Osteocyte (in vitro differentiated cells): ENCODE measurements around the gene TLR6. TPM values are rescaled to one million over a fixed set of nuclear protein-coding genes. Genes with fewer than 3 reads are reported as not detected.

Experiments used
- DNase-seq: peaks from one replicate; pipeline ENCODE4 v3.0.0; 2021; ENCODE audit warnings: mixed read lengths; ENCODE audit not compliant: unreplicated experiment; ENCODE audit errors: extremely low spot score
- H3K27ac Mint-ChIP-seq: one replicate; pipeline ENCODE4 v1.8.0; 2021; ENCODE audit warnings: mild to moderate bottlenecking, mixed read lengths; ENCODE audit not compliant: unreplicated experiment
- H3K27me3 Mint-ChIP-seq: one replicate; pipeline ENCODE4 v1.8.0; 2021; ENCODE audit warnings: mixed read lengths; ENCODE audit not compliant: unreplicated experiment
- H3K36me3 Mint-ChIP-seq: one replicate; pipeline ENCODE4 v1.8.0; 2021; ENCODE audit warnings: mixed read lengths; ENCODE audit not compliant: unreplicated experiment
- H3K4me1 Mint-ChIP-seq: one replicate; pipeline ENCODE4 v1.8.0; 2021; ENCODE audit warnings: mixed read lengths; ENCODE audit not compliant: unreplicated experiment
- H3K4me3 Mint-ChIP-seq: one replicate; pipeline ENCODE4 v1.8.0; 2021; ENCODE audit warnings: mild to moderate bottlenecking, moderate library complexity, mixed read lengths; ENCODE audit not compliant: unreplicated experiment
- H3K9me3 Mint-ChIP-seq: one replicate; pipeline ENCODE4 v1.8.0; 2021; ENCODE audit warnings: mixed read lengths; ENCODE audit not compliant: unreplicated experiment
- total RNA-seq: library from RNA; stranded (reverse); gene quantifications from 2 replicates; pipeline ENCODE4 v1.2.1, GENCODE V29; 2021
- TF ChIP-seq, protein P1 (sequence below): fragments of 200-600 bp; sonication (generic); IDR thresholded peaks from 2 replicates; pipeline ENCODE4 v1.5.0; 2021; ENCODE audit warnings: antibody characterized with exemption, mild to moderate bottlenecking, moderate library complexity

TLR6 gene
- total RNA-seq, 1 donor from 2014 or later = 2.5 TPM

DNA sequence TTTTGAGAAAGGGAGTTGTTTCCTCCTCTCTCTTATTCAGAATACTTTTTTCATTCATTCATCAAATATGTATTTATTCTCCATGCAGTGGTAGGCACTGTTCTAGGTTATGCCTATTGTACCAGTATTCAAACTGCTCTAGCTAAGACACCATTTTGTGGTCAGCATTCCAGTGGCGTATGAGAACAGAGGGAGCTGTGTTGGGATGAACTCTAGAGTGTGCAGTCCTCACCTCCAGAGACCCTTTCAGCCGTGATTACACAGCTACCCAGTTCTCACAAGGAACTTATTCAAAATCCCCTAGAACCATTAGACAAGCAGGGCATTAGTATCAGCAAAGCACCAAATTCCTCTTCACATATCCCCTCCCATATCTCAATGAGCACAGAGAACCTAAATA, 56.3 kb downstream of the TLR6 start:
- Mint-ChIP-seq H3K4me1 (peaks cover 14% of the 10 kb centered on the region), H3K27me3 (no peaks in the 10 kb centered on the region), H3K9me3 (no peaks in the 10 kb centered on the region), H3K4me3 (no peak overlapping the region), H3K27ac (no peak overlapping the region), H3K36me3 (no peaks in the 10 kb centered on the region)
- TF ChIP-seq, protein P1, sequence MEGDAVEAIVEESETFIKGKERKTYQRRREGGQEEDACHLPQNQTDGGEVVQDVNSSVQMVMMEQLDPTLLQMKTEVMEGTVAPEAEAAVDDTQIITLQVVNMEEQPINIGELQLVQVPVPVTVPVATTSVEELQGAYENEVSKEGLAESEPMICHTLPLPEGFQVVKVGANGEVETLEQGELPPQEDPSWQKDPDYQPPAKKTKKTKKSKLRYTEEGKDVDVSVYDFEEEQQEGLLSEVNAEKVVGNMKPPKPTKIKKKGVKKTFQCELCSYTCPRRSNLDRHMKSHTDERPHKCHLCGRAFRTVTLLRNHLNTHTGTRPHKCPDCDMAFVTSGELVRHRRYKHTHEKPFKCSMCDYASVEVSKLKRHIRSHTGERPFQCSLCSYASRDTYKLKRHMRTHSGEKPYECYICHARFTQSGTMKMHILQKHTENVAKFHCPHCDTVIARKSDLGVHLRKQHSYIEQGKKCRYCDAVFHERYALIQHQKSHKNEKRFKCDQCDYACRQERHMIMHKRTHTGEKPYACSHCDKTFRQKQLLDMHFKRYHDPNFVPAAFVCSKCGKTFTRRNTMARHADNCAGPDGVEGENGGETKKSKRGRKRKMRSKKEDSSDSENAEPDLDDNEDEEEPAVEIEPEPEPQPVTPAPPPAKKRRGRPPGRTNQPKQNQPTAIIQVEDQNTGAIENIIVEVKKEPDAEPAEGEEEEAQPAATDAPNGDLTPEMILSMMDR = no peak
- no peak for DNase-seq

DNA sequence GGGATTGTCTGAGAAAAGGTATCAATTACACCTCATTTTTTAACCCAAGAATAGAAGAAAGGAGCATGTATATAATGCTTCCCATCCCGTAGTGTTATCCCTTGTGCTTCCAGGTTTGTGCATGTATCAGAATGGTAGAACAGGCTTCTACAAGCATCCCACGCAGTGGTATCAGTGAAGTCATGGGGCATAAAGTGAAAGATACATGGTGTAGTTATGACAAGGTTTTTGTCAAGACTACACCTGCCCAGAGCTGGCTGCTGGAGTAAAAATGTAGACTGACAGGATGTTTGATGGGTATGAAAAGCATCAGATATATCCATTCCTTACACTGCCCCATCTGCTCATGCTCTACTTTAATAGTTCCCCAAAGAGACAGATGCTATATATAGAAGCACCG, 61.5 kb downstream of the TLR6 start:
- Mint-ChIP-seq H3K27ac (no peak overlapping the region), H3K27me3 (no peaks in the 10 kb centered on the region), H3K4me1 (no peaks in the 10 kb centered on the region), H3K4me3 (no peak overlapping the region), H3K36me3 (no peaks in the 10 kb centered on the region), H3K9me3 (peaks cover 3% of the 10 kb centered on the region)
- TF ChIP-seq, protein P1 = no peak
- no peak for DNase-seq

DNA sequence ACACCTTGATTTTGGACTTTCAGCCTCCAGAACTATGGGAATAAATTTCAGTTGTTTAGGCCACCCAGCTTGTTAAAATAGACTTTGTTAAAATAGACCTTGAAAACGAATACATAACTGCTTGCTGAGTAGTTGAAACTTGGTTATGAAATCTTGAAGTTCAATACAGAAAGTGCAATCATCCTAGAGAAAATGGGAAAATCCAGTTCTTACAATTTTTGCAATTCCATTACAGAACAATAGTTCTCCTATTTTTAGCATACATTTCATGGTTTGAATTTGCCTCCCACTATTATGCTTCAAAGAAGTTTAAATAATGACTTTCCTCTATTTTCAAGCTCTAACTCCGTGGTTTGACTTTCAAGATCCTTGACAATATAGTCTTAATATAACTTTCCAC, 62.6 kb downstream of the TLR6 start:
- H3K27ac Mint-ChIP-seq = no peak overlapping the region
- no peak for DNase-seq
- H3K4me3 Mint-ChIP-seq = no peak overlapping the region
- no peaks in the 10 kb centered on the region for H3K36me3 Mint-ChIP-seq
- H3K9me3 Mint-ChIP-seq = peaks cover 8% of the 10 kb centered on the region
- no peaks in the 10 kb centered on the region for H3K27me3 Mint-ChIP-seq
- H3K4me1 Mint-ChIP-seq = no peaks in the 10 kb centered on the region
- TF ChIP-seq, protein P1 = no peak

DNA sequence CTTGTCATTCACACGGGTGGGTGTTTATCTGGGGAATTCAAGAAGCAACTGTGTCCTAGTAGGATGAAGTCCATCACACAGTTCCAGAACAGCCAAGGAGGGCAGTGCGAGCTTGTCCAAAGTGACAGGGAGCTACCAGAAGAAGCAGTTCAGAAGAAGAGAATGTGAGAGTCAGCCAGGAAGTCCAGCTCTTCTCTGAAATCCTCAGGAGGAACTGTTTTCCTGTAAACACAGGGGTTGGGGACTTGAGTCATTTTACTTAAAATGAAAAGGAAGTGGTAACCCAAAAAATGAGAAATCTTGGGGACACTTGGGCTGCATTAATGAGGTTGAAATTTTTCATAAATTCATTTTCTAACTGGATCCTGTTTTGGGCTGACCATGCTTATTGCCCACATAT, 65.6 kb downstream of the TLR6 start:
- TF ChIP-seq, protein P1 = no peak
- H3K27me3 Mint-ChIP-seq = no peaks in the 10 kb centered on the region
- H3K4me1 Mint-ChIP-seq = no peaks in the 10 kb centered on the region
- peaks cover 8% of the 10 kb centered on the region for H3K9me3 Mint-ChIP-seq
- H3K27ac Mint-ChIP-seq = no peak overlapping the region
- no peak for DNase-seq
- H3K36me3 Mint-ChIP-seq = no peaks in the 10 kb centered on the region
- no peak overlapping the region for H3K4me3 Mint-ChIP-seq

DNA sequence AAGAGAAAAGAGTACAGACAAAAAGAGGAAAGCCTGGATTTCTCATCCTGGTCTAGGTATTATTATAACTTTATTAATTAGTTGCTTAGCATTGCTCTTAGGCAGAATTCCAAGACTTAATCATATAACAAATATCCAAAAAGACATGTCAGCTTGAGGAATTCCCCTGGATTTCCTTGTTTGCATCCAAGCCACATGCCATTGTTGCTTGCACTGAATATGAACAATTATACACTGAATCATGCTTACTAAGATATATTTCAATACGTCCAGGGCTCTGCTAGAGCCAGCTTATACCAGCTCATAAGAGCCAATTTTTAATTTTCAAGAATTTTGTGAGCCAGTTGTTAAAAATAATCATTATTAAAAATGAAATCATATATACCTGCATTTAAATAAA, 68.3 kb downstream of the TLR6 start:
- TF ChIP-seq, protein P1 = no peak
- Mint-ChIP-seq H3K27me3 (no peaks in the 10 kb centered on the region), H3K36me3 (no peaks in the 10 kb centered on the region), H3K27ac (no peak overlapping the region), H3K4me3 (no peak overlapping the region), H3K4me1 (no peaks in the 10 kb centered on the region), H3K9me3 (peaks cover 8% of the 10 kb centered on the region)
- no peak for DNase-seq
